ENCODE data around the gene GNG7. TPM values are rescaled to one million over a fixed set of nuclear protein-coding genes. Genes with fewer than 3 reads are reported as not detected.

GNG7 gene
- polyA plus RNA-seq, 1 experiment: 0.57 TPM

- Histone ChIP-seq H3K9me3 (ENCODE audit: control insufficient read depth, insufficient read depth, low read length) (peaks cover 9% of the 10 kb centered on the region), H3K4me3 (ENCODE audit: low read depth, low read length) (no peak overlapping the region), H3K27ac (ENCODE audit: low read depth, low read length) (peak overlapping the region; percentile 11), H3K27me3 (ENCODE audit: control insufficient read depth, insufficient read depth, low read length) (no peaks in the 10 kb centered on the region)
- CTCF ChIA-PET: interaction anchor here (1.3 kb wide), 1 partner anchor 28 kb away, joined by 3 read pairs; no protein-coding TSS in a partner anchor
- no peak for TF ChIP-seq CTCF (IDR thresholded peaks at IDR 0.05; ENCODE audit: low read depth, low read length)
- POLR2A ChIA-PET: interaction anchor here (1.0 kb wide), 1 partner anchor 74 kb away, joined by 3 read pairs; no protein-coding TSS in a partner anchor
- no peak for DNase-seq (ENCODE audit: low read depth, low spot score)
Measured at GRCh38 chr19:2550431-2551171, 151.9 kb downstream of the GNG7 start.

- no peaks in the 10 kb centered on the region for H3K27me3 ChIP-seq (ENCODE audit: control insufficient read depth, insufficient read depth, low read length)
- DNase-seq (ENCODE audit: low read depth, low spot score): peak; percentile 58
- ChIA-PET CTCF (no interaction called here), POLR2A (interaction anchor here (1.0 kb wide), 1 partner anchor 74 kb away, joined by 4 read pairs; the partner anchor contains the start of gene GADD45B)
- H3K27ac ChIP-seq (ENCODE audit: low read depth, low read length): peak overlapping the region; percentile 39
- peaks cover 9% of the 10 kb centered on the region for H3K9me3 ChIP-seq (ENCODE audit: control insufficient read depth, insufficient read depth, low read length)
- no peak for TF ChIP-seq CTCF (IDR thresholded peaks at IDR 0.05; ENCODE audit: low read depth, low read length)
- no peak overlapping the region for H3K4me3 ChIP-seq (ENCODE audit: low read depth, low read length)
Measured at GRCh38 chr19:2549701-2550191, 152.7 kb downstream of the GNG7 start.

- CTCF ChIA-PET: no interaction called here
Measured at GRCh38 chr19:2548966-2549365, 153.5 kb downstream of the GNG7 start.

GRCh38 chr19:2547721-2548120 lies 154.8 kb downstream of the GNG7 start:
- H3K27me3 ChIP-seq (ENCODE audit: control insufficient read depth, insufficient read depth, low read length): no peaks in the 10 kb centered on the region
- H3K9me3 ChIP-seq (ENCODE audit: control insufficient read depth, insufficient read depth, low read length): peaks cover 9% of the 10 kb centered on the region
- POLR2A ChIA-PET: interaction anchor here (0.7 to 1.4 kb wide), 2 partner anchors 28 to 71 kb away, joined by 4 to 13 read pairs; no protein-coding TSS in a partner anchor
- no peak overlapping the region for H3K27ac ChIP-seq (ENCODE audit: low read depth, low read length)
- CTCF ChIA-PET: no interaction called here
- no peak overlapping the region for H3K4me3 ChIP-seq (ENCODE audit: low read depth, low read length)
- DNase-seq (ENCODE audit: low read depth, low spot score): no peak
- no peak for TF ChIP-seq CTCF (IDR thresholded peaks at IDR 0.05; ENCODE audit: low read depth, low read length)

More at GRCh38 chr19:2548966-2549365, 153.5 kb downstream of the GNG7 start:
- Histone ChIP-seq H3K4me3 (ENCODE audit: low read depth, low read length) (no peak overlapping the region), H3K9me3 (ENCODE audit: control insufficient read depth, insufficient read depth, low read length) (peaks cover 9% of the 10 kb centered on the region), H3K27me3 (ENCODE audit: control insufficient read depth, insufficient read depth, low read length) (no peaks in the 10 kb centered on the region), H3K27ac (ENCODE audit: low read depth, low read length) (no peak overlapping the region)
- no peak for DNase-seq (ENCODE audit: low read depth, low spot score)
- POLR2A ChIA-PET: interaction anchor here (1.0 to 1.4 kb wide), 2 partner anchors 72 to 73 kb away, joined by 4 read pairs; partner anchors contain the start of gene GADD45B
- no peak for TF ChIP-seq CTCF (IDR thresholded peaks at IDR 0.05; ENCODE audit: low read depth, low read length)
